Neuronal stem cell (in vitro differentiated cells): Measurements from ENCODE around the gene IFITM10.

Experiments used
- DNase-seq: peaks from one replicate; pipeline ENCODE4 v3.0.0-alpha.2; 2013; ENCODE audit warnings: low spot score
- H2AFZ ChIP-seq: one replicate; pipeline ENCODE4 v1.6.1; 2013; ENCODE audit warnings: mild to moderate bottlenecking, low read length, inconsistent platforms
- H2AK5ac ChIP-seq: 2 replicates; pipeline ENCODE4 v1.6.1; 2013; ENCODE audit warnings: low read depth, mild to moderate bottlenecking, inconsistent platforms, low read length, moderate library complexity, mixed read lengths
- H2BK120ac ChIP-seq: 2 replicates; pipeline ENCODE4 v1.6.1; 2013; ENCODE audit warnings: low read depth, mild to moderate bottlenecking, inconsistent platforms, low read length, moderate library complexity, mixed read lengths
- H2BK12ac ChIP-seq: one replicate; pipeline ENCODE4 v1.6.1; 2013; ENCODE audit warnings: low read length, inconsistent platforms
- H2BK15ac ChIP-seq: 2 replicates; pipeline ENCODE4 v1.6.1; 2013; ENCODE audit warnings: mild to moderate bottlenecking, low read length, inconsistent platforms, mixed read lengths
- H2BK5ac ChIP-seq: one replicate; pipeline ENCODE4 v1.6.1; 2013; ENCODE audit warnings: inconsistent platforms, mild to moderate bottlenecking, low read length, moderate library complexity
- H3K14ac ChIP-seq: one replicate; pipeline ENCODE4 v1.6.1; 2013; ENCODE audit warnings: low read length, inconsistent platforms
- H3K18ac ChIP-seq: 2 replicates; pipeline ENCODE4 v1.6.1; 2013; ENCODE audit warnings: low read length, inconsistent platforms
- H3K23ac ChIP-seq: 2 replicates; pipeline ENCODE4 v1.6.1; 2013; ENCODE audit warnings: low read depth, mild to moderate bottlenecking, mixed read lengths, low read length, inconsistent platforms; ENCODE audit not compliant: poor library complexity
- H3K27ac ChIP-seq: replicated peaks from 3 replicates; pipeline ENCODE4 v1.5.1; 2013; ENCODE audit warnings: low read length, inconsistent platforms
- H3K27me3 ChIP-seq, 3 experiments: 2 replicates each; pipeline ENCODE4 v1.6.1; 2013; ENCODE audit warnings: low read length in 3 of 3, mild to moderate bottlenecking in 2 of 3, inconsistent platforms in 1 of 3, low read depth in 1 of 3, mixed read lengths in 1 of 3, moderate library complexity in 1 of 3; ENCODE audit not compliant: control insufficient read depth in 3 of 3, insufficient read depth in 3 of 3
- H3K36me3 ChIP-seq, 2 donors: replicated peaks in 1 of 2; 2 replicates each; pipeline ENCODE4 v1.6.1; 2013; ENCODE audit warnings: low read length in 2 of 2; ENCODE audit not compliant: control insufficient read depth in 2 of 2, insufficient read depth in 2 of 2
- H3K4ac ChIP-seq: 2 replicates; pipeline ENCODE4 v1.6.1; 2013; ENCODE audit warnings: inconsistent platforms, mild to moderate bottlenecking, low read length, moderate library complexity
- H3K4me1 ChIP-seq, 2 donors: 1 replicate in 1 of 2; 2 replicates in 1 of 2; pipeline ENCODE4 v1.6.1; 2013; ENCODE audit warnings: low read length in 2 of 2, low read depth in 1 of 2; ENCODE audit not compliant: control insufficient read depth in 2 of 2, insufficient read depth in 1 of 2
- H3K4me2 ChIP-seq: one replicate; pipeline ENCODE4 v1.6.1; 2013; ENCODE audit warnings: mild to moderate bottlenecking, low read length, inconsistent platforms; ENCODE audit not compliant: insufficient read depth, poor library complexity, severe bottlenecking
- H3K4me3 ChIP-seq, 2 donors: 2 replicates each; pipeline ENCODE4 v1.5.1; 2013; ENCODE audit warnings: low read length in 2 of 2, mild to moderate bottlenecking in 2 of 2, inconsistent platforms in 1 of 2, moderate library complexity in 1 of 2
- H3K79me1 ChIP-seq: one replicate; pipeline ENCODE4 v1.6.1; 2013; ENCODE audit warnings: low read depth, mild to moderate bottlenecking, inconsistent platforms, low read length, moderate library complexity
- H3K9ac ChIP-seq: one replicate; pipeline ENCODE4 v1.6.1; 2013; ENCODE audit warnings: mild to moderate bottlenecking, low read depth, low read length, inconsistent platforms; ENCODE audit not compliant: poor library complexity
- H3K9me3 ChIP-seq, 2 donors: replicated peaks in 1 of 2; 2 replicates each; pipeline versions ENCODE3 to v1.6.1; 2013; ENCODE audit warnings: low read length in 2 of 2, mild to moderate bottlenecking in 2 of 2, inconsistent platforms in 1 of 2, low read depth in 1 of 2, mixed read lengths in 1 of 2, moderate library complexity in 1 of 2; ENCODE audit not compliant: control insufficient read depth in 2 of 2, insufficient read depth in 1 of 2
- H4K8ac ChIP-seq: one replicate; pipeline ENCODE4 v1.6.1; 2013; ENCODE audit warnings: low read depth, mild to moderate bottlenecking, inconsistent platforms, low read length, moderate library complexity
- H4K91ac ChIP-seq: one replicate; pipeline ENCODE4 v1.6.1; 2013; ENCODE audit warnings: low read length, low read depth, mild to moderate bottlenecking, inconsistent platforms; ENCODE audit not compliant: poor library complexity
- WGBS, 2 donors: extraction: QIAGEN DNeasy Blood & Tissue Kit; methylation state at CpG; one replicate each; pipeline ENCODE4 v1.1.7; 2013; ENCODE audit warnings: missing lambda C conversion rate in 2 of 2, mixed read lengths in 1 of 2; ENCODE audit not compliant: insufficient read length in 2 of 2, insufficient replicate concordance in 1 of 2; ENCODE audit errors: extremely low coverage in 2 of 2; 5-methylcytosine and 5-hydroxymethylcytosine counted together

The IFITM10 gene

GRCh38 chr11:1749395-1750351, 722 bp downstream of the IFITM10 start:
- Histone ChIP-seq H2AK5ac (peak overlapping the region; percentile 94), H2BK12ac (peak overlapping the region; percentile 73), H3K4ac (no peak overlapping the region), H3K23ac (peak overlapping the region; percentile 44), H3K27me3 (peaks cover 7 to 45% (median 42%) of the 10 kb centered on the region in 3 experiments), H3K9me3 (peaks cover 0 to 8% of the 10 kb centered on the region in 2 donors), H3K4me3 (peak overlapping the region in 1 of 2 donors; percentile 67), H2BK15ac (peak overlapping the region; percentile 58), H2AFZ (no peak overlapping the region), H3K9ac (peak overlapping the region; percentile 72), H3K4me1 (peaks cover 0 to 14% of the 10 kb centered on the region in 2 donors), H3K27ac (no peak overlapping the region), H3K4me2 (peak overlapping the region; percentile 75), H4K91ac (peak overlapping the region; percentile 79), H3K36me3 (peaks cover 3 to 4% of the 10 kb centered on the region in 2 donors), H2BK5ac (no peak overlapping the region), H3K79me1 (no peaks in the 10 kb centered on the region), H2BK120ac (no peak overlapping the region), H3K14ac (peak overlapping the region; percentile 89), H3K18ac (peak overlapping the region; percentile 89), H4K8ac (peak overlapping the region; percentile 43)
- WGBS, 2 donors, result no CpG with 5 or more reads among the region's 25 CpGs
- no peak for DNase-seq

GRCh38 chr11:1748636-1749394, 1.6 kb downstream of the IFITM10 start:
- DNase-seq, result no peak

GRCh38 chr11:1747753-1748635, 2.4 kb downstream of the IFITM10 start:
- Histone ChIP-seq H3K18ac (peak overlapping the region; percentile 74), H3K79me1 (no peaks in the 10 kb centered on the region), H2BK15ac (no peak overlapping the region), H2BK12ac (no peak overlapping the region), H3K4me3 (peak overlapping the region in 1 of 2 donors; percentile 67), H3K4me1 (peaks cover 0 to 14% of the 10 kb centered on the region in 2 donors), H3K4ac (no peak overlapping the region), H2BK5ac (no peak overlapping the region), H3K4me2 (peak overlapping the region; percentile 75), H3K23ac (peak overlapping the region; percentile 52), H3K27ac (no peak overlapping the region), H4K91ac (no peak overlapping the region), H3K9ac (no peak overlapping the region), H3K9me3 (peaks cover 0 to 8% of the 10 kb centered on the region in 2 donors), H4K8ac (peak overlapping the region; percentile 65), H3K14ac (peak overlapping the region; percentile 56), H2AK5ac (peak overlapping the region; percentile 88), H3K36me3 (peaks cover 3 to 4% of the 10 kb centered on the region in 2 donors), H2AFZ (no peak overlapping the region), H2BK120ac (no peak overlapping the region), H3K27me3 (peaks cover 7 to 45% (median 44%) of the 10 kb centered on the region in 3 experiments)
- no peak for DNase-seq
- no CpG with 5 or more reads among the region's 72 CpGs for WGBS, 2 donors

More at GRCh38 chr11:1748636-1749394, 1.6 kb downstream of the IFITM10 start:
- no peaks in the 10 kb centered on the region for H3K79me1 ChIP-seq
- H2BK120ac ChIP-seq, result no peak overlapping the region
- H4K91ac ChIP-seq, result no peak overlapping the region
- WGBS, 2 donors, result no CpG with 5 or more reads among the region's 84 CpGs
- peak overlapping the region; percentile 52 for H3K23ac ChIP-seq
- peak overlapping the region; percentile 94 for H2AK5ac ChIP-seq
- H3K27ac ChIP-seq, result no peak overlapping the region
- no peak overlapping the region for H3K4ac ChIP-seq
- H3K14ac ChIP-seq, result peak overlapping the region; percentile 89
- no peak overlapping the region for H2BK12ac ChIP-seq
- H3K4me2 ChIP-seq, result peak overlapping the region; percentile 75
- H2BK15ac ChIP-seq, result no peak overlapping the region
- H2AFZ ChIP-seq, result peak overlapping the region; percentile 22
- peak overlapping the region in 1 of 2 donors; percentile 67 for H3K4me3 ChIP-seq
- H3K9me3 ChIP-seq, result peaks cover 0 to 8% of the 10 kb centered on the region in 2 donors
- H3K4me1 ChIP-seq, result peaks cover 0 to 14% of the 10 kb centered on the region in 2 donors
- H3K27me3 ChIP-seq, result peaks cover 7 to 45% (median 42%) of the 10 kb centered on the region in 3 experiments
- peak overlapping the region; percentile 89 for H3K18ac ChIP-seq
- H3K36me3 ChIP-seq, result peaks cover 3 to 4% of the 10 kb centered on the region in 2 donors
- H3K9ac ChIP-seq, result peak overlapping the region; percentile 70
- H2BK5ac ChIP-seq, result no peak overlapping the region
- H4K8ac ChIP-seq, result peak overlapping the region; percentile 43
